ENCODE results near the gene STOX1.
"Not testable (repeated sequence)": the region's sequence is repeated elsewhere in the genome, so short reads cannot be mapped to it uniquely, and the experiment has no call there.

STOX1 gene, protein sequence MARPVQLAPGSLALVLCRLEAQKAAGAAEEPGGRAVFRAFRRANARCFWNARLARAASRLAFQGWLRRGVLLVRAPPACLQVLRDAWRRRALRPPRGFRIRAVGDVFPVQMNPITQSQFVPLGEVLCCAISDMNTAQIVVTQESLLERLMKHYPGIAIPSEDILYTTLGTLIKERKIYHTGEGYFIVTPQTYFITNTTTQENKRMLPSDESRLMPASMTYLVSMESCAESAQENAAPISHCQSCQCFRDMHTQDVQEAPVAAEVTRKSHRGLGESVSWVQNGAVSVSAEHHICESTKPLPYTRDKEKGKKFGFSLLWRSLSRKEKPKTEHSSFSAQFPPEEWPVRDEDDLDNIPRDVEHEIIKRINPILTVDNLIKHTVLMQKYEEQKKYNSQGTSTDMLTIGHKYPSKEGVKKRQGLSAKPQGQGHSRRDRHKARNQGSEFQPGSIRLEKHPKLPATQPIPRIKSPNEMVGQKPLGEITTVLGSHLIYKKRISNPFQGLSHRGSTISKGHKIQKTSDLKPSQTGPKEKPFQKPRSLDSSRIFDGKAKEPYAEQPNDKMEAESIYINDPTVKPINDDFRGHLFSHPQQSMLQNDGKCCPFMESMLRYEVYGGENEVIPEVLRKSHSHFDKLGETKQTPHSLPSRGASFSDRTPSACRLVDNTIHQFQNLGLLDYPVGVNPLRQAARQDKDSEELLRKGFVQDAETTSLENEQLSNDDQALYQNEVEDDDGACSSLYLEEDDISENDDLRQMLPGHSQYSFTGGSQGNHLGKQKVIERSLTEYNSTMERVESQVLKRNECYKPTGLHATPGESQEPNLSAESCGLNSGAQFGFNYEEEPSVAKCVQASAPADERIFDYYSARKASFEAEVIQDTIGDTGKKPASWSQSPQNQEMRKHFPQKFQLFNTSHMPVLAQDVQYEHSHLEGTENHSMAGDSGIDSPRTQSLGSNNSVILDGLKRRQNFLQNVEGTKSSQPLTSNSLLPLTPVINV

DNA sequence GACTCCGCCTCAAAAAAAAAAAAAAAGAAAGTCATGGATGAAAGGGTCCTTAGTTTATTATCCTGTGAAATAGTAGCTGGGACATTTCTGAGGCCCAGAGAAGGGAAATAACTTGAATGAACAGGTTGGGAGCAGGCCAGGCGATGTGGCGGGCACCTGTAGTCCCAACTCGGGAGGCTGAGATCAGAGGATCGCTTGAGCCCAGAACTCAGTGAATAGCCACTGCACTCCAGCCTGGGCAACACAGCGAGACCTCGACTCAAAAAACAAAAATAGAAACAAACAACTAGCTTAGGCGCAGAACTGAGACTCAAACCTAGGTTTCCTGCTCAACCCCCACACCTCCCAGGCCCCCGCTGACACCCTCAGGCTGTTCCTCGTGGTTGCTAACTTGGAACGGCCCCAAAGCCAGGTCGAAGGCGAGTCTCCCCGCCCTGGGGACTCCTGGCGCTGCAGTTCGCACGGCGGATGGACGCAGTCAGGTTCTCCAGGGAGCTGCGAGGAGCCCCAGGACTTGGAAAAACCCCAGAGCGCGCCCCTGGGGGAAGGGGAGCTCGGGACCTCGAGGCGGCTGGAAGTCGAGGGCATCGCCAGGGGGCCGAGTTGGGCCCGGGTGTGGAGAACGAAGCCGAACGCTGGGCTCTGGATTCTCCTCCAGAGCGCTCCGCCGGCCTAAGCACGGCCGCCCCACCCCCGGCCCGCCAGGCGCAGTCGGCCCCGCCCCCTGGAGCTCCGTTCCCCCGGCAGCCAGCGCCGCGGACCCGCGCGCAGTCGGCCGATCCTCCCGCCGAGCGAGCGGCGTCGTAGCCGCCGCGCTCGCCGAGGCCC lies at the start of gene STOX1:
STOX1 (plus strand) TSS at position 768 of the 828 bp plus-strand sequence. CDS start 93 bp downstream, outside the sequence.
- in situ Hi-C loops (cut with MboI; ENCODE audit: low sequenced_read_pairs): no loop called here

DNA sequence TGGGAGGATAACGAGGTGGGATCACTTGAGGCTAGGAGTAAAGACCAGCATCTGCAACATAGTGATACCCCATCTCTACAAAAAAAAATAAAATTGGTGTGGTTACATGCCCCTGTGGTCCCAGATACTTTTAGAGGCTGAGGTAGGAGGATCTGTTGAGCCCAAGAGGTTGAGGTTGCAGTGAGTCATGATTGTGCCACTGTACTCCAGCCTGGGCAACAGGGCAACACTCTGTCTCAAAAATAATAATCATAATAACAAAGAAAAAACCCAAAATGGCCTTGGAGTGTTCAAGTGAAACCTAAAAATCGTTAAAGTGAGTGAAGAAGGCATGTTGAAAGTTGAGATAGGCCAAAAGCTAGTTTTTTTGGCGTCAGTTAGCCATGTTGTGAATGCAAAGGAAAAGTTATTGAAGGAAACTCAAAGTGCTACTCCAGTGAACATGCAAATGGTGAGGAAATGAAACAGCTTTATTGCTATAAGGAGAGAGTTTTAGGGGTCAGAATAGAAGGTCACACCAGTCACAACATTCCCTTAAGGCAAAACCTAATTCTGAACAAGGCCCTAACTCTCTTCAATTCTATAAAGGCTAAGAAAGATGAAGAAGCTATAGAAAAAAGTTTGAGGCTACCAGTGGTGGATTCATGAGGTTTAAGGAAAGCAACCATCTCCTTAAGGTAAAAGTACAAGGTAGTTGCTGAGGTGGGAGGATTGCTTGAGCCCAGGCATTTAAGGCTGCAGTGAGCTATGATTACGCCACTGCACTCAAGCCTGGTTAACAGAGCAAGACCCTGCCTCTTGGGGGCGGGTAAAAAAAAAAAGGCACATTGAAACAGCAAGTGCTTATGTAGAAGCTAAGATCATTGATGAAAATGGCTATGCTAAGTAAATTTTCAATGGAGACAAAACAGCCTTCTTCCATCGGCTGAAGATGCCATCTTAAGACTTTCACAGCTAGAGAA lies 45.4 kb upstream of the STOX1 start:
- in situ Hi-C loops (cut with MboI; ENCODE audit: low sequenced_read_pairs): no loop called here

DNA sequence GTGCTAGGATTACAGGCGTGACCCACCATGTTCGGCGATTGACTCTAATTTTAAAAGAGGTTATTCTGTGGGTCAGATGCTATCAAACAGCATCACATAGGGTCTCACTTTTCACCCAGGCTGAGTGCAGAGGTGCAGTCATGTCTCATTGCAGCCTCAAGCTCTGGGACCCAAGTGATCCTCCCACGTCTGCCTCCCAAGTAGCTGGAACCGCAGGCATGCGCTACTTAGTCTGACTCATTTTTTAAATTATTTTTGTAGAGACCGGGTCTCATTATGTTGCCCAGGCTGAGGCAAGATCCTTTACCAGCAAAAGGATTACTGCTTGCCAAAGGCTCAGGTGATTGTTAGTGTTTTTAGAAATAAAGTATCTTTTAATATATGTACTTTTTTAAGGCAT lies 42.9 kb upstream of the STOX1 start:
- in situ Hi-C loops (cut with MboI; ENCODE audit: low sequenced_read_pairs): no loop called here

DNA sequence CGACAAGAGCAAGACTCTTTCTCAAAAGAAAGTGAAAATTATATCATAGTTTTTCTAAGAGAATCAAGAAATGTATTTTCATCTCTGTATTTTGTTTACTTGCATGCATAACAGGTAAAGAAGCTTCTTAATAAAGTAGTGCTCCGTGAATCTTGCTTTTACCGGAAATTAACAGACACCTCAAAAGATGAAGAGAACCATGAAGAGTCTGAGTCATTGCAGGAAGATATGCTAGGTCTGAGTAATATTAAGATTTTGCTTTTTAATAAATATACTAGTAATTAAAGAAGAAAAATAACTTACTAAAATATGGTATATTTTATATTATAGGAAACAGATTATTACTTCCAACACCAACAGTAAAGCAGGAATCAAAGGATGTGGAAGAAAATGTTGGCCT lies 39.5 kb upstream of the STOX1 start:
- in situ Hi-C loops (cut with MboI; ENCODE audit: low sequenced_read_pairs): no loop called here

DNA sequence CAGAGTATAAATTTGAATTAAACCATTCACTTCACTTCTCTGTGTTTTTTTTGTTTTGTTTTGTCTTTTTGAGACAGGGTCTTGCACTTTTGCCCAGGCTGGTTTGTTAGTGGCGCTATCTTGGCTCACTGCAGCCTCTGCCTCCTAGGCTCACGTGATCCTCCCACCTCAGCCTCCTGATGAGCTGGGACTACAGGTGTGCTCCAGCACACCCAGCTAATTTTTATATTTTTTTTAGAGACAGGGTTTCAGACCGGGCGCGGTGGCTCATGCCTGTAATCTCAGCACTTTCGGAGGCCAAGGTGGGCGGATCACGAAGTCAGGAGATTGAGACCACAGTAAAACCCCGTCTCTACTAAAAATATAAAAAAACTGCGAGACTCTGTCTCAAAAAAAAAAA lies 36.9 kb upstream of the STOX1 start:
- in situ Hi-C loops (cut with MboI; ENCODE audit: low sequenced_read_pairs): no loop called here

DNA sequence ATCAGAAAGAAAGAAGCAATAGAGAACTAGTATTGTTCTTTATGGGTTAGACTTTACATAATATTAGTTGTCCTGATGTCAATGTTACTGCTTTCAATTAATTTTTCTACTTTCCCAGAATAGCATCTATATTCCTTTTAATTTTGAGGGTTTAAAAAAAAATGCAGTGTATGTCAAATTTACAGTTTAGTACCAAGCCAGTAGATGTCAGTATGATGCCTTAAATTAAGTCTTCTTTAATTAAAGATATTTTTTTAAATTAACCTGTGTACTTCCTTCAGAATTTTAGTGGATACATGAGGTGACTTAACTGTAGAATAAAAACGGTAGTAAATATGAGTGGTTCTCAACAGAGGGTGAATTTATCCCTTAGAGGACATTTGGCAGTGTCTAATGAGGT lies 35.2 kb upstream of the STOX1 start:
- in situ Hi-C loops (cut with MboI; ENCODE audit: low sequenced_read_pairs): no loop called here

DNA sequence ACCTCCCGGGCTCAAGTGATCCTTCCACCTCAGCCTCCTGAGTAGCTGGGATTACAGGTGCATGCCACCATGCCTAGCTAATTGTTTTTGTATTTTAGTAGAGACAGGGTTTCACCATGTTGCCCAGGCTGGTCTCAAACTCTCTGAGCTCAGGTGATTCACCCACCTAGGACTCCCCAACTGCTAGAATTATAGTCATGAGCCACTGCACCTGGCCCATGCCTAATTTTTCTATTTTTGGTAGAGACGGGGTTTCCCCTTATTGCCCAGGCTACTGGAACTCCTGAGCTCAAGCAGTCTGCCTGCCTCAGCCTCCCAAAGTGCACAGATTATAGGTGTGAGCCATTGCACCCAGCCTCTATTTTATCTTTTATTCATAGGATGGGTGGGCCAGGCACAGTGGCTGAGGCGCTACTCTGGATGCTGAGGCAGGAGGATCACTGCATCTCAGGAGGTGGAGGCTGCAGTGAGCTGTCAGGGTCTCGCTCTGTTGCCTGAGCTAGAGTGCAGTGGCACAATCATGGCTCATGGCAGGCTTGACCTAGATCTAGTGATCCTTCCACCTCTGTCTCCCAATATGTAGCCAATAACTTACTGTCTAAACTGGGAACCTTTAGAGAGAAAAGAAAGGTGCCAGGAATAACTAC lies 31.3 kb upstream of the STOX1 start:
- in situ Hi-C loops (cut with MboI; ENCODE audit: low sequenced_read_pairs): no loop called here

DNA sequence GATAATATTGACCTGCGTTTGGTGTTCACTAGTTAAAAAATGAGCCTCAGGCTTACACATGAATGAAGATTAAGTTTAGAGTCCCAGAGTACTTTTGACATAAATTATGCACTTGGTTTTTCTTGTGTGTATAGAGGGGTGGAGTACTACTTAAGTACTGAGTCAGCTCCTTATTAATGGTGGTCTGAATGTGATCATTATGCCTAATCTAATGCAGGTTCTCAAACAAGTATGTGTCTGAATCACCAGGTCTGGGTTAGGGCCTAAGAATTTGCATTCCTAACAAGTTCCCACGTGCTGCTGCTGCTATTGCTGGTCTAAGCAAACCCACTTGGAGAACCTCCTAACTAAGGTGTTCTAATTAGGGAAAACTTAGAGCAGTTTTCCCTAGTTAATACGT lies 30.7 kb upstream of the STOX1 start:
- in situ Hi-C loops (cut with MboI; ENCODE audit: low sequenced_read_pairs): no loop called here

DNA sequence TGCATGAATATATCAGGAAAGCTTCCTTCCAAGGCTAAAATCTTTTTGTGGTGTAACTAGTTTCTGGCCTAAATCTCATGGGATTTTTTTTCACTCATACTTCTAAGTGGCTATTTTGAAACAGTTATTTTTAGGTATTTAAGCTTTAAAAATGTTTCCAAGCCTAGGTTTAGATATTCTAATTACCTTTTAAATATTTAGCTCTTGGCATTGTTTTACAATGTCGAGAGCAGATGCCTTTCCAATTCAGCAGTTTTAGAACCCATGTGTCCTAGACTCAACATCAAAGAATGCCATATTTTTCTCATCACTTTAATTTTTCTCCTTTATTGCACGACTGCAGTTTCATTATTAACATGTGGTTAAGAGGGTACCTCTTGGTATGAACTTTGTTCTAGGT lies 27.1 kb upstream of the STOX1 start:
- in situ Hi-C loops (cut with MboI; ENCODE audit: low sequenced_read_pairs): no loop called here

DNA sequence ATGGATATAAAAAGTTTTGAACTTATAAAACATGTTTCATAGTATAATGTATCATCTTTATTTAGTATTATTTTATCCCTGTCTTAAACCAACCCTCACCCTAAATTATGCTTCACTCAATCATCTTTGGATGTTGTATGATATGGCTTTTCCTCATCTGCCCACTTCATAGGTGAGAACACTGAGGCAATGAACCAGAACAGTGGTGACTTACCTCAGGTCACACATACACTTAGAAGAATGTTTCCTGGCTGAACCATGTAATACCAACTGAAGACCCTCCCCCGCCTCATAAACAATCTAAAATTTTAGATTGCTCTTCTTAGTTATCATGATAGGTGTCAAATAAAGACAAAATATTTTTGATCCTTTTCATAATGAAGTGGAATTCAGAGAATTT lies 22.6 kb upstream of the STOX1 start:
- in situ Hi-C loops (cut with MboI; ENCODE audit: low sequenced_read_pairs): no loop called here

DNA sequence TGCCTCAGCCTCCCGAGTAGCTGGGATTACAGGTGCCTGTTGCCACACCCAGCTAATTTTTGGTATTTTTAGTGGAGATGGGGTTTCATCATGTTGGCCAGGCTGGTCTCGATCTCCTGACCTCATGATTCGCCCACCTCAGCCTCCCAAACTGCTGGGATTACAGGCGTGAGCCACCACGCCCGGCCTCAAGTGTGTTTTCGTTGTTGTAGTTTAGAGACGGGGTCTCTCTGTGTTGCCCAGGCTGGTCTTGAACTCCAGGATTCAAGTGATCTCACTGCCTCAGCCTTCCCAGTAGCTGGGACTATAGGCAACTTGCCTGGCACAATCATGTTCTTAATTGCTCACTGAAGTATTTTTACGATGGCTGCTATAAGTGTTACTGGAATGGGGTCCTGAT lies 16.5 kb upstream of the STOX1 start:
- in situ Hi-C loops (cut with MboI; ENCODE audit: low sequenced_read_pairs): not testable (repeated sequence)

DNA sequence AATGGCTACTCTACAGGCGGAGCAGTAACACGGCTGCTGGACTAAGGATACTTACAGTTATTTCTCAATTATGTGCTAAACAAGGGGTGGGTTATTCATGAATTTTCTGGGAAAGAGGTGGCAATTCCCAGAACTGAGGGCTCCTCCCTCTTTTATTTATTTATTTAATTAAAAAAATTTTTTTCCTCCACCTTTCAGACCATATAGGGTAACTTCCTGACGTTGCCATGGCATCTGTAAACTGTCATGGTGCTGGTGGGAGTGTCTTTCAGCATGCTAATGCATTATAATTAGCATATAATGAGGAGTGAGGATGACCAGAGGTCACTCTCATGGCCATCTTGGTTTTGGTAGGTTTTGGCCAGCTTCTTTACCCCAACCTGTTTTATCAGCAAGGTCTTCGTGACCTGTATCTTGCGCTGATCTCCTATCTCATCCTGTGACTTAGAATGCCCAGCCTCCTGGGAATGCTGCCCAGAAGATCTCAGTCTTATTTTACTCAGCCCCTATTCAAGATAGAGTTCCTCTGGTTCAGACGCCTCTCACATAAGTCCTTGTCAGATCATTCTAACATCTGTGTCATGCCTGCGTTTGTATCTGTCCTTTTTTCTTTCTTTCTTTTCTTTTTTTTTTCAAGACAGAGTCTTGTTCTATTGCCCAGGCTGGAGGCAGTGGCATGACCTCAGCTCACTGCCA lies 15.9 kb upstream of the STOX1 start:
- in situ Hi-C loops (cut with MboI; ENCODE audit: low sequenced_read_pairs): no loop called here

DNA sequence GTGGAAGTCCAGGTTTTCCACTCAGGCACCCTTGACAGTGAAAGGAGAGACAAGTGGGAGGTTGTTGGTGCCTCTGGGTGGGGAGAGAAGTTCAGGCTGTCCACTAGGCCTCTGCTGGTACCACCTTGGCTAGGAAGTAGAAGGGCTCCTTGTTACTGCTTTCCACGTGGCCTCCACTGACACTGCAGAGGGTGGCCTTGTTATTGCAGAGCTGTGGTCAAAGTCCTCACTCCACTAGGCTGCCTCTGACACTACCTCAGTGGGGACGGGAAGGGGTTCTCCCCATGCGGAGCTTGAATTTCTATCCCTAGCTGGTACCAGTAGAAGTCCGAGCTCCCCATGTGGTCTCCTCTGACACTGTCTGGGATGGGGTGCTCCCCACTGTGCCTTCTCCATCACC lies 14.9 kb upstream of the STOX1 start:
- in situ Hi-C loops (cut with MboI; ENCODE audit: low sequenced_read_pairs): no loop called here

DNA sequence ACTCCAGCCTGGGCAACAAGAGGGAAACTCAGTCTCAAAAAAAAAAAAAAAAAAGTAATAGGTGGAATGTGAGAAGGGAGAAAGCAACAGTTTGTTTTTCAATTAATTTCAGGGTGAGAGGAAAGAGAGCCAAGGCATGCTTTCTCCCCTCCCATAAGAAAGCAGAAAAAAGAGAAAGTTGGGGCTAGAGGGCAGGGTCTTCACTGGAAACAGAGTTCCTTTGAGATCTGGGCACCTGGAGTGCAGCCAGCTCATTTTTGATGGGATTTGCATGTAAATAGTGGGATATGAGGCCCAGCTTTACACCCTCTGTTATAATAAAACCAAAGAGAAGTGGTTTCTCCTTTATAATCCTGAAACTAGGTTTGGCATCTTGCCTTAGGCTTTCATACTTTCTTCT lies 13.8 kb upstream of the STOX1 start:
- in situ Hi-C loops (cut with MboI; ENCODE audit: low sequenced_read_pairs): no loop called here

DNA sequence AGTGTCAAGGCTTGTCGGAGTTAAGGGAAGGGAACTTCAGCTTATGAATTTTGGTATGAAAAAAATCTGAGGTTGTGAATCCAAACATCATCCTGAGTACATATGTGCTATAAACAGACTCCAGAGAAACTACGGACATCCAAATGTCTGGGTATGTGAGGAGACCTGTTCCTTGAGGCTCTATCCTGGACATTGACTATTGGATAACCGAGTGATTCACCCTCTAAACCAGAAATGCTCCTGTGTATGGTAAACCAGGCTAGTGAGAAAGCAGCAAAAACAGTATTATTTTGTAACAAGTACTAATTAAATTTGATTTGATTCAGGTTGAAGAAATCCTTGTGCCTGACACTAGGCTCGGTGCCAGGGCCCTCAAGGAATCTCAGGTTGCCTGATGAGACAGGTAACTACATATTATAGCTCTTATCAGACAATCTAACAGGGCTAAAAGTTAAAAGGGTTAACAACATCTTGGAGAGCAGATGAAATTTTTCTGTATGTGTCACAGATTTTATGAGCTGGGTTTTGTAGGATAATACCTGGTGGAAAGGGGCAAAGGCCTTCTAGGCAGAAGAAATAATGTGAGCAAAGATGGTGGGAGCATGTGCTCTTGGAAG lies 10.4 kb upstream of the STOX1 start:
- in situ Hi-C loops (cut with MboI; ENCODE audit: low sequenced_read_pairs): no loop called here

DNA sequence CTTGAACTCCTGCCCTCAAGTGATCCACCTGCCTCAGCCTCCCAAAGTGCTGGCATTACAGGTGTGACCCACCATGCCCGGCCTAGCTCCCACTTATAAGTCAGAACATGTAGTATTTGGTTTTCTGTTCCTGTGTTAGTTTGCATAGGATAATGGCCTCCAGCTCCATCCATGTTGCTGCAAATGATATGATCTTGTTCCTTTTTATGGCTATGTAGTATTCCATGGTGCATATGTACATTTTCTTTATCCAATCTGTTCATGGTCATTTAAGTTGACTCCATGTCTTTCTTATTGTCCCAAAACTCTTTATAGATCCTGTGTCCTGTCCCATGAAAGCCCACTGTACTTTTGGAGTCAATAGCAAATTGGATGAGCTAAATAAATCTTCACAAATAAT lies 7.0 kb upstream of the STOX1 start:
- in situ Hi-C loops (cut with MboI; ENCODE audit: low sequenced_read_pairs): not testable (repeated sequence)

DNA sequence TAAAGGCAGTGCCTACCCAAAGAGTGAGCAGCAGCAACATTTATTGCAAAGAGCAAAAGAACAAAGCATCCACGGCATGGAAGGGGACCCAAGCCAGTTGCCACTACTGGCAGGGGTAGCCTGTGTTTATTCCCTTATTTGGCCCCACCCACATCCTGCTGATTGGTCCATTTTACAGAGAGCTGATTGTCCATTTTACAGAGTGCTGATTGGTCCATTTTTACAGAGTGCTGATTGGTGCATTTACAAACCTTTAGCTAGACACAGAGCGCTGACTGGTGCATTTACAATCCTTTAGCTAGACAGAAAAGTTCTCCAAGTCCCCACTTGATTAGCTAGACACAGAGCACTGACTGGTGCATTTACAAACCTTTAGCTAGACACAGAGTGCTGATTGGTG lies 4.7 kb upstream of the STOX1 start:
- in situ Hi-C loops (cut with MboI; ENCODE audit: low sequenced_read_pairs): not testable (repeated sequence)

DNA sequence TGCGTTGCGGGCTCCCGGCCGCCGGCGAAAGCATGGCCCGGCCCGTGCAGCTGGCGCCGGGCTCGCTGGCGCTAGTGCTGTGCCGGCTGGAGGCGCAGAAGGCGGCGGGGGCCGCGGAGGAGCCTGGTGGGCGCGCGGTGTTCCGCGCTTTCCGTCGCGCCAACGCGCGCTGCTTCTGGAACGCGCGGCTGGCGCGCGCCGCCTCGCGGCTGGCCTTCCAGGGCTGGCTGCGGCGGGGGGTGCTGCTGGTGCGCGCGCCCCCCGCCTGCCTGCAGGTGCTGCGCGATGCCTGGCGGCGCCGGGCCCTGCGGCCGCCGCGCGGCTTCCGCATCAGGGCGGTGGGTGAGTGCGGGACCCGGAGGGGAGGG lies 245 bp downstream of the STOX1 start:
- in situ Hi-C loops (cut with MboI; ENCODE audit: low sequenced_read_pairs): not testable (repeated sequence)

All from hTERT RPE-1 (cell line).